Measurements from ENCODE around the gene HNRNPAB. TPM values are rescaled to one million over a fixed set of nuclear protein-coding genes. Genes with fewer than 3 reads are reported as not detected.
"Not testable (repeated sequence)": the region's sequence is repeated elsewhere in the genome, so short reads cannot be mapped to it uniquely, and the experiment has no call there.

HNRNPAB gene
- total RNA-seq, 1 donor from 2014 or later: 67.4 TPM

DNA sequence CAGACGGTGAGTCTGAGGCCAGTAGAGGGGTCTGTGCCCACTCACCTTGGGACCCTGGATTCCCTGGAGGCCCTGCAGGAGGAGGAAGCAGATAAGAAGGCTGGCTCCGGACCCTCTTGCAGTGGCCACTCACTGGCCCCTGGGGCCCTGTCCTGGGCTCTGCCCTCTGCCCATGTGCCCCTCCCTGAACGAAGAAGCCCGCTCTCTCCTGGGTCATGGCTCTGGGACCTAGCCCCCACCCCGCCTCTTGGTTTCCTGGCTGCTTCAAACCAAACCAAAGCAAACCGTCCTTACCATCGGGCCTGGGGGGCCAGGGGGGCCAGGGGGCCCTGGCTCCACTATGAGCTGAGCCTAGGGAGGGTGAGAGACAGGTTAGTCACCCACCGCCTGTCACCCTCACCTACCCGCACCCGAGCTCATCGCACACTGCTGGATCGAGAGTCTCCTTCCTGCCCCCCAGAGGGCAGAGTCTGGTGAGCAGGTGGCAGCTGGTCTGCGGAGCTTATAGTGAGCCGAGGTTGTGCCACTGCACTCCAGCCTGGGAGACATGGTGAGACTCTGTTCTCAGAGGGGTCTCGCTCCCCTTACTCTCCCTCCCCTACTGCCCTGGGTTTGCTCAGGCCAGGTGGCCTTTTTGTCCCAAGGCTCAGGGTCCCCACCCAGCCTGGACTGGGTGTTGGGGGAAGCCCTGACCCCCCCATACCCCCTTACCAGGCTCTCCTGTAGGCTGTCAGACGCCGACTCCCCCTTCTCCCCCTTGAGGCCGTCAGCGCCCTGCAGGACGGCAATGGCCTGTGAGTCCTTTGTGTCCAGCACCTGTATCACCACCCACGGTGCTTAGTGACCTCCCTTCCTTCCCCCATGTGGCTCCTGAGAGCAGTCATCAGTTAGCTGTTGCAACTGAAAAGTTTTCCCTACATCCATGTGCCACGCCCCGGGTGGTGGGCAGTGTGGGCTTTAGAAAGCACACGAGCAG is 43.4 kb downstream of the HNRNPAB start:
- FAIRE-seq (no peak), DNase-seq (ENCODE audit: low read depth) (no peak)
- no peak overlapping the region for H3K4me3 ChIP-seq (ENCODE audit: low read depth, low read length)
- H3K27me3 ChIP-seq (ENCODE audit: control insufficient read depth, insufficient read depth, low read length): no peaks in the 10 kb centered on the region
- no peak for TF ChIP-seq CTCF (IDR thresholded peaks at IDR 0.05; ENCODE audit: insufficient read depth, low read length, severe bottlenecking)
- H3K36me3 ChIP-seq (ENCODE audit: control insufficient read depth, insufficient read depth, low read length): no peaks in the 10 kb centered on the region

- Histone ChIP-seq H3K4me3 (ENCODE audit: low read depth, low read length) (no peak overlapping the region), H3K36me3 (ENCODE audit: control insufficient read depth, insufficient read depth, low read length) (no peaks in the 10 kb centered on the region), H3K27me3 (ENCODE audit: control insufficient read depth, insufficient read depth, low read length) (no peaks in the 10 kb centered on the region)
- TF ChIP-seq CTCF (IDR thresholded peaks at IDR 0.05; ENCODE audit: insufficient read depth, low read length, severe bottlenecking): no peak
- DNase-seq (ENCODE audit: low read depth) (no peak), FAIRE-seq (no peak)
Observed at GRCh38 chr5:178248750-178249149, 44.4 kb downstream of the HNRNPAB start.

- no peak for FAIRE-seq
- DNase-seq (ENCODE audit: low read depth): peak; percentile 74
- no peak overlapping the region for H3K4me3 ChIP-seq (ENCODE audit: low read depth, low read length)
- no peak for TF ChIP-seq CTCF (IDR thresholded peaks at IDR 0.05; ENCODE audit: insufficient read depth, low read length, severe bottlenecking)
- no peaks in the 10 kb centered on the region for H3K27me3 ChIP-seq (ENCODE audit: control insufficient read depth, insufficient read depth, low read length)
- H3K36me3 ChIP-seq (ENCODE audit: control insufficient read depth, insufficient read depth, low read length): no peaks in the 10 kb centered on the region
Observed at GRCh38 chr5:178249191-178249989, 45.1 kb downstream of the HNRNPAB start.

- DNase-seq (ENCODE audit: low read depth) (no peak), FAIRE-seq (no peak)
- no peak for TF ChIP-seq CTCF (IDR thresholded peaks at IDR 0.05; ENCODE audit: insufficient read depth, low read length, severe bottlenecking)
- Histone ChIP-seq H3K4me3 (ENCODE audit: low read depth, low read length) (no peak overlapping the region), H3K27me3 (ENCODE audit: control insufficient read depth, insufficient read depth, low read length) (no peaks in the 10 kb centered on the region), H3K36me3 (ENCODE audit: control insufficient read depth, insufficient read depth, low read length) (no peaks in the 10 kb centered on the region)
Observed at GRCh38 chr5:178250263-178250662, 45.9 kb downstream of the HNRNPAB start.

GRCh38 chr5:178252258-178252657 is 47.9 kb downstream of the HNRNPAB start:
- DNase-seq (ENCODE audit: low read depth): no peak
- no peak for TF ChIP-seq CTCF (IDR thresholded peaks at IDR 0.05; ENCODE audit: insufficient read depth, low read length, severe bottlenecking)
- Histone ChIP-seq H3K4me3 (ENCODE audit: low read depth, low read length) (no peak overlapping the region), H3K27me3 (ENCODE audit: control insufficient read depth, insufficient read depth, low read length) (no peaks in the 10 kb centered on the region), H3K36me3 (ENCODE audit: control insufficient read depth, insufficient read depth, low read length) (no peaks in the 10 kb centered on the region)
- FAIRE-seq: no peak

DNA sequence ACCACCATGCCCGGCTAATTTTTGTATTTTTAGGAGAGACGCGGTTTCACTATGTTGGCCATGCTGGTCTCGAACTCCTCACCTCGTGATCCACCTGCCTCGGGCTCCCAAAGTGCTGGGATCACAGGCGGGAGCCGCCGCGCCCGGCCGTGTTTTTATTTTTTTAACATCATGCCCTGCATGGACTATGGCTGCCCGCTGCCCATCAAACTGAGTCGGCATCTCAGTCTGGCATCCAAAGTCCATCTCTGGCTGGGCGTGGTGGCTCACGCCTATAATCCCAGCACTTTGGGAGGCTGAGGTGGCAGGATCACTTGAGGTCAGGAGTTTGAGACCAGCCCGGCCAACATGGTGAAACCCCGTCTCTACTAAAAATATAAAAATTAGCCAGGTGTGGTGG is 49.3 kb downstream of the HNRNPAB start:
- not testable (repeated sequence) for H3K36me3 ChIP-seq (ENCODE audit: control insufficient read depth, insufficient read depth, low read length); DNase-seq (ENCODE audit: low read depth); H3K27me3 ChIP-seq (ENCODE audit: control insufficient read depth, insufficient read depth, low read length); FAIRE-seq; H3K4me3 ChIP-seq (ENCODE audit: low read depth, low read length)
